Neural cell (in vitro differentiated cells): ENCODE results near the gene PALD1.

ENCODE experiments used
- EP300 ChIP-seq: fragments of 450-650 bp; conservative IDR thresholded peaks from 2 replicates; pipeline ENCODE4 v1.6.1; 2014; ENCODE audit warnings: antibody characterized with exemption, mild to moderate bottlenecking, moderate library complexity; ENCODE audit not compliant: poor library complexity, severe bottlenecking
- EZH2 ChIP-seq: fragments of 200-600, 300-800 bp; shearing (Covaris generic), sonication (generic); IDR thresholded peaks from 2 replicates; pipeline ENCODE4 v1.6.1; 2014; ENCODE audit warnings: antibody characterized with exemption, low read length, borderline replicate concordance, mild to moderate bottlenecking; ENCODE audit not compliant: insufficient read depth, poor library complexity, severe bottlenecking
- MXI1 ChIP-seq: fragments of 450-650 bp; conservative IDR thresholded peaks from 2 replicates; pipeline ENCODE4 v1.6.1; 2014; ENCODE audit warnings: antibody characterized with exemption, mild to moderate bottlenecking; ENCODE audit not compliant: poor library complexity, severe bottlenecking
- POLR2AphosphoS5 ChIP-seq: IDR thresholded peaks from 2 replicates; pipeline ENCODE4 v1.6.1; 2012
- RAD21 ChIP-seq: fragments of 450-650 bp; conservative IDR thresholded peaks from 2 replicates; pipeline ENCODE4 v1.6.1; 2014; ENCODE audit warnings: antibody characterized with exemption, mild to moderate bottlenecking, moderate library complexity
- TAF1 ChIP-seq: IDR thresholded peaks from 2 replicates; pipeline ENCODE4 v1.6.1; 2012; ENCODE audit warnings: low read depth
- TF ChIP-seq, protein P1 (sequence below): fragments of 450-650 bp; IDR thresholded peaks from 2 replicates; pipeline ENCODE4 v1.5.1; 2014; ENCODE audit warnings: antibody characterized with exemption, mild to moderate bottlenecking, moderate library complexity; ENCODE audit not compliant: poor library complexity, severe bottlenecking
- TF ChIP-seq, protein P2 (sequence below): IDR thresholded peaks from 2 replicates; pipeline ENCODE4 v1.6.1; 2012; ENCODE audit warnings: borderline replicate concordance

- TF ChIP-seq EP300 (no peak), EZH2 (no peak), POLR2AphosphoS5 (no peak), MXI1 (no peak), RAD21 (no peak), TAF1 (no peak)
- TF ChIP-seq, protein P1, sequence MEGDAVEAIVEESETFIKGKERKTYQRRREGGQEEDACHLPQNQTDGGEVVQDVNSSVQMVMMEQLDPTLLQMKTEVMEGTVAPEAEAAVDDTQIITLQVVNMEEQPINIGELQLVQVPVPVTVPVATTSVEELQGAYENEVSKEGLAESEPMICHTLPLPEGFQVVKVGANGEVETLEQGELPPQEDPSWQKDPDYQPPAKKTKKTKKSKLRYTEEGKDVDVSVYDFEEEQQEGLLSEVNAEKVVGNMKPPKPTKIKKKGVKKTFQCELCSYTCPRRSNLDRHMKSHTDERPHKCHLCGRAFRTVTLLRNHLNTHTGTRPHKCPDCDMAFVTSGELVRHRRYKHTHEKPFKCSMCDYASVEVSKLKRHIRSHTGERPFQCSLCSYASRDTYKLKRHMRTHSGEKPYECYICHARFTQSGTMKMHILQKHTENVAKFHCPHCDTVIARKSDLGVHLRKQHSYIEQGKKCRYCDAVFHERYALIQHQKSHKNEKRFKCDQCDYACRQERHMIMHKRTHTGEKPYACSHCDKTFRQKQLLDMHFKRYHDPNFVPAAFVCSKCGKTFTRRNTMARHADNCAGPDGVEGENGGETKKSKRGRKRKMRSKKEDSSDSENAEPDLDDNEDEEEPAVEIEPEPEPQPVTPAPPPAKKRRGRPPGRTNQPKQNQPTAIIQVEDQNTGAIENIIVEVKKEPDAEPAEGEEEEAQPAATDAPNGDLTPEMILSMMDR = no peak
- TF ChIP-seq, protein P2, sequence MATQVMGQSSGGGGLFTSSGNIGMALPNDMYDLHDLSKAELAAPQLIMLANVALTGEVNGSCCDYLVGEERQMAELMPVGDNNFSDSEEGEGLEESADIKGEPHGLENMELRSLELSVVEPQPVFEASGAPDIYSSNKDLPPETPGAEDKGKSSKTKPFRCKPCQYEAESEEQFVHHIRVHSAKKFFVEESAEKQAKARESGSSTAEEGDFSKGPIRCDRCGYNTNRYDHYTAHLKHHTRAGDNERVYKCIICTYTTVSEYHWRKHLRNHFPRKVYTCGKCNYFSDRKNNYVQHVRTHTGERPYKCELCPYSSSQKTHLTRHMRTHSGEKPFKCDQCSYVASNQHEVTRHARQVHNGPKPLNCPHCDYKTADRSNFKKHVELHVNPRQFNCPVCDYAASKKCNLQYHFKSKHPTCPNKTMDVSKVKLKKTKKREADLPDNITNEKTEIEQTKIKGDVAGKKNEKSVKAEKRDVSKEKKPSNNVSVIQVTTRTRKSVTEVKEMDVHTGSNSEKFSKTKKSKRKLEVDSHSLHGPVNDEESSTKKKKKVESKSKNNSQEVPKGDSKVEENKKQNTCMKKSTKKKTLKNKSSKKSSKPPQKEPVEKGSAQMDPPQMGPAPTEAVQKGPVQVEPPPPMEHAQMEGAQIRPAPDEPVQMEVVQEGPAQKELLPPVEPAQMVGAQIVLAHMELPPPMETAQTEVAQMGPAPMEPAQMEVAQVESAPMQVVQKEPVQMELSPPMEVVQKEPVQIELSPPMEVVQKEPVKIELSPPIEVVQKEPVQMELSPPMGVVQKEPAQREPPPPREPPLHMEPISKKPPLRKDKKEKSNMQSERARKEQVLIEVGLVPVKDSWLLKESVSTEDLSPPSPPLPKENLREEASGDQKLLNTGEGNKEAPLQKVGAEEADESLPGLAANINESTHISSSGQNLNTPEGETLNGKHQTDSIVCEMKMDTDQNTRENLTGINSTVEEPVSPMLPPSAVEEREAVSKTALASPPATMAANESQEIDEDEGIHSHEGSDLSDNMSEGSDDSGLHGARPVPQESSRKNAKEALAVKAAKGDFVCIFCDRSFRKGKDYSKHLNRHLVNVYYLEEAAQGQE = no peak
These were observed 36.1 kb upstream of the PALD1 start for GRCh38 chr10:70442332-70442988.
